ENCODE measurements around the gene PPP2R5C. TPM values are rescaled to one million over a fixed set of nuclear protein-coding genes. Genes with fewer than 3 reads are reported as not detected.

The PPP2R5C gene
- total RNA-seq, 2 experiments from 2014 or later: 238 to 242 TPM

- intact Hi-C loops (cut with micrococcal nuclease): no loop called here
- peaks cover 37% of the 10 kb centered on the region for H3K4me1 Mint-ChIP-seq (ENCODE audit: low read depth)
- POLR2A ChIA-PET: interaction anchor here (0.6 to 2.1 kb wide), 4 partner anchors 15 to 1655 kb away, joined by 3 to 5 read pairs (median 3); no protein-coding TSS in a partner anchor
Observed at GRCh38 chr14:101736585-101736984, 24.9 kb upstream of the PPP2R5C start.

GRCh38 chr14:101737414-101738339, 23.8 kb upstream of the PPP2R5C start:
- Mint-ChIP-seq H3K36me3 (ENCODE audit: low read depth) (peaks cover 12% of the 10 kb centered on the region), H3K4me3 (no peak overlapping the region), H3K27me3 (no peaks in the 10 kb centered on the region), H3K9me3 (peaks cover 20% of the 10 kb centered on the region), H3K27ac (peak overlapping the region; percentile 54), H3K4me1 (ENCODE audit: low read depth) (peaks cover 26% of the 10 kb centered on the region)
- TF ChIP-seq CTCF (IDR thresholded peaks at IDR 0.05): no peak
- ATAC-seq: peak; percentile 84
- POLR2A ChIA-PET: interaction anchor here (1.3 to 2.1 kb wide), 3 partner anchors 16 to 22 kb away, joined by 3 to 5 read pairs (median 3); no protein-coding TSS in a partner anchor
- intact Hi-C loops (cut with micrococcal nuclease): no loop called here
- peak; percentile 68 for DNase-seq
- CTCF ChIA-PET: interaction anchor here (0.6 to 2.6 kb wide), 5 partner anchors 13 to 311 kb away, joined by 3 to 6 read pairs (median 3); no protein-coding TSS in a partner anchor

More at GRCh38 chr14:101736585-101736984, 24.9 kb upstream of the PPP2R5C start:
- H3K27ac Mint-ChIP-seq: no peak overlapping the region
- no peak for DNase-seq
- H3K36me3 Mint-ChIP-seq (ENCODE audit: low read depth): peaks cover 13% of the 10 kb centered on the region
- no peak for ATAC-seq
- H3K27me3 Mint-ChIP-seq: no peaks in the 10 kb centered on the region
- CTCF ChIA-PET: interaction anchor here (0.9 to 2.6 kb wide), 2 partner anchors 15 to 24 kb away, joined by 5 to 6 read pairs; no protein-coding TSS in a partner anchor
- H3K9me3 Mint-ChIP-seq: peaks cover 17% of the 10 kb centered on the region
- no peak overlapping the region for H3K4me3 Mint-ChIP-seq
- no peak for TF ChIP-seq CTCF (IDR thresholded peaks at IDR 0.05)

GRCh38 chr14:101738703-101739320, 22.7 kb upstream of the PPP2R5C start:
- ATAC-seq: no peak
- no peak overlapping the region for H3K27ac Mint-ChIP-seq
- peaks cover 20% of the 10 kb centered on the region for H3K9me3 Mint-ChIP-seq
- peaks cover 9% of the 10 kb centered on the region for H3K36me3 Mint-ChIP-seq (ENCODE audit: low read depth)
- peaks cover 19% of the 10 kb centered on the region for H3K4me1 Mint-ChIP-seq (ENCODE audit: low read depth)
- H3K27me3 Mint-ChIP-seq: no peaks in the 10 kb centered on the region
- DNase-seq: no peak
- ChIA-PET POLR2A (no interaction called here), CTCF (interaction anchor here (0.6 to 2.6 kb wide), 4 partner anchors 21 to 310 kb away, joined by 3 to 6 read pairs (median 3); no protein-coding TSS in a partner anchor)
- TF ChIP-seq CTCF (IDR thresholded peaks at IDR 0.05): no peak
- no peak overlapping the region for H3K4me3 Mint-ChIP-seq
- intact Hi-C loops (cut with micrococcal nuclease): no loop called here

GRCh38 chr14:101739446-101740141, 21.9 kb upstream of the PPP2R5C start:
- Mint-ChIP-seq H3K4me3 (no peak overlapping the region), H3K4me1 (ENCODE audit: low read depth) (peaks cover 13% of the 10 kb centered on the region), H3K27ac (no peak overlapping the region), H3K36me3 (ENCODE audit: low read depth) (peaks cover 9% of the 10 kb centered on the region), H3K27me3 (no peaks in the 10 kb centered on the region), H3K9me3 (peaks cover 20% of the 10 kb centered on the region)
- ChIA-PET POLR2A (no interaction called here), CTCF (interaction anchor here (1.8 kb wide), 1 partner anchor 9 kb away, joined by 6 read pairs; no protein-coding TSS in a partner anchor)
- ATAC-seq (no peak), DNase-seq (no peak)
- no peak for TF ChIP-seq CTCF (IDR thresholded peaks at IDR 0.05)
- intact Hi-C loops (cut with micrococcal nuclease): no loop called here
